ENCODE data around the gene CTXND1. TPM values are rescaled to one million over a fixed set of nuclear protein-coding genes. Genes with fewer than 3 reads are reported as not detected.

Gene CTXND1
- total RNA-seq, 1 donor from 2014 or later, result not detected

GRCh38 chr15:80199869-80200268 lies 52.1 kb downstream of the CTXND1 start:
- Mint-ChIP-seq H3K36me3 (ENCODE audit: low read depth) (no peaks in the 10 kb centered on the region), H3K27me3 (ENCODE audit: insufficient read depth) (peaks cover 5% of the 10 kb centered on the region), H3K9me3 (no peaks in the 10 kb centered on the region), H3K4me3 (no peak overlapping the region), H3K27ac (no peak overlapping the region), H3K4me1 (ENCODE audit: low read depth) (no peaks in the 10 kb centered on the region)
- intact Hi-C loops (cut with micrococcal nuclease), result no loop called here
- no peak for DNase-seq (ENCODE audit: low spot score)

GRCh38 chr15:80199366-80199765 lies 52.6 kb downstream of the CTXND1 start:
- DNase-seq (ENCODE audit: low spot score), result no peak
- H3K27ac Mint-ChIP-seq, result no peak overlapping the region
- peaks cover 5% of the 10 kb centered on the region for H3K27me3 Mint-ChIP-seq (ENCODE audit: insufficient read depth)
- H3K36me3 Mint-ChIP-seq (ENCODE audit: low read depth), result no peaks in the 10 kb centered on the region
- no peaks in the 10 kb centered on the region for H3K9me3 Mint-ChIP-seq
- no peaks in the 10 kb centered on the region for H3K4me1 Mint-ChIP-seq (ENCODE audit: low read depth)
- no peak overlapping the region for H3K4me3 Mint-ChIP-seq
- intact Hi-C loops (cut with micrococcal nuclease), result no loop called here

GRCh38 chr15:80194914-80195313 lies 57.1 kb downstream of the CTXND1 start:
- no peak for DNase-seq (ENCODE audit: low spot score)
- no peak overlapping the region for H3K4me3 Mint-ChIP-seq
- no peaks in the 10 kb centered on the region for H3K9me3 Mint-ChIP-seq
- peaks cover 3% of the 10 kb centered on the region for H3K27me3 Mint-ChIP-seq (ENCODE audit: insufficient read depth)
- intact Hi-C loops (cut with micrococcal nuclease), result no loop called here
- no peaks in the 10 kb centered on the region for H3K4me1 Mint-ChIP-seq (ENCODE audit: low read depth)
- H3K36me3 Mint-ChIP-seq (ENCODE audit: low read depth), result no peaks in the 10 kb centered on the region
- H3K27ac Mint-ChIP-seq, result no peak overlapping the region

- no peak for DNase-seq (ENCODE audit: low spot score)
- no peaks in the 10 kb centered on the region for H3K36me3 Mint-ChIP-seq (ENCODE audit: low read depth)
These were observed 57.8 kb downstream of the CTXND1 start for GRCh38 chr15:80194186-80194585.

GRCh38 chr15:80191897-80192595 lies 60.0 kb downstream of the CTXND1 start:
- no peaks in the 10 kb centered on the region for H3K9me3 Mint-ChIP-seq
- intact Hi-C loops (cut with micrococcal nuclease), result no loop called here
- peaks cover 8% of the 10 kb centered on the region for H3K36me3 Mint-ChIP-seq (ENCODE audit: low read depth)
- DNase-seq (ENCODE audit: low spot score), result no peak
- peaks cover 3% of the 10 kb centered on the region for H3K27me3 Mint-ChIP-seq (ENCODE audit: insufficient read depth)
- H3K4me1 Mint-ChIP-seq (ENCODE audit: low read depth), result no peaks in the 10 kb centered on the region
- no peak overlapping the region for H3K4me3 Mint-ChIP-seq
- H3K27ac Mint-ChIP-seq, result no peak overlapping the region

More at GRCh38 chr15:80194186-80194585, 57.8 kb downstream of the CTXND1 start:
- Mint-ChIP-seq H3K27ac (no peak overlapping the region), H3K27me3 (ENCODE audit: insufficient read depth) (peaks cover 3% of the 10 kb centered on the region), H3K4me1 (ENCODE audit: low read depth) (no peaks in the 10 kb centered on the region), H3K4me3 (no peak overlapping the region), H3K9me3 (no peaks in the 10 kb centered on the region)
- intact Hi-C loops (cut with micrococcal nuclease), result no loop called here

GRCh38 chr15:80191198-80191597 lies 60.8 kb downstream of the CTXND1 start:
- Mint-ChIP-seq H3K9me3 (no peaks in the 10 kb centered on the region), H3K27me3 (ENCODE audit: insufficient read depth) (peaks cover 3% of the 10 kb centered on the region), H3K36me3 (ENCODE audit: low read depth) (peaks cover 15% of the 10 kb centered on the region), H3K4me3 (no peak overlapping the region), H3K4me1 (ENCODE audit: low read depth) (no peaks in the 10 kb centered on the region), H3K27ac (no peak overlapping the region)
- intact Hi-C loops (cut with micrococcal nuclease), result no loop called here
- no peak for DNase-seq (ENCODE audit: low spot score)

- Mint-ChIP-seq H3K27ac (no peak overlapping the region), H3K9me3 (no peaks in the 10 kb centered on the region), H3K4me3 (no peak overlapping the region), H3K36me3 (ENCODE audit: low read depth) (peaks cover 29% of the 10 kb centered on the region), H3K27me3 (ENCODE audit: insufficient read depth) (no peaks in the 10 kb centered on the region), H3K4me1 (ENCODE audit: low read depth) (no peaks in the 10 kb centered on the region)
- intact Hi-C loops (cut with micrococcal nuclease), result no loop called here
- no peak for DNase-seq (ENCODE audit: low spot score)
These were observed 63.8 kb downstream of the CTXND1 start for GRCh38 chr15:80188251-80188650.

GRCh38 chr15:80186597-80186996 lies 65.4 kb downstream of the CTXND1 start:
- intact Hi-C loops (cut with micrococcal nuclease), result no loop called here
- Mint-ChIP-seq H3K36me3 (ENCODE audit: low read depth) (peaks cover 39% of the 10 kb centered on the region), H3K27me3 (ENCODE audit: insufficient read depth) (no peaks in the 10 kb centered on the region), H3K27ac (no peak overlapping the region), H3K9me3 (no peaks in the 10 kb centered on the region), H3K4me1 (ENCODE audit: low read depth) (no peaks in the 10 kb centered on the region), H3K4me3 (no peak overlapping the region)
- DNase-seq (ENCODE audit: low spot score), result no peak

GRCh38 chr15:80186066-80186465 lies 65.9 kb downstream of the CTXND1 start:
- no peaks in the 10 kb centered on the region for H3K27me3 Mint-ChIP-seq (ENCODE audit: insufficient read depth)
- peaks cover 39% of the 10 kb centered on the region for H3K36me3 Mint-ChIP-seq (ENCODE audit: low read depth)
- H3K27ac Mint-ChIP-seq, result no peak overlapping the region
- H3K9me3 Mint-ChIP-seq, result no peaks in the 10 kb centered on the region
- DNase-seq (ENCODE audit: low spot score), result no peak
- no peak overlapping the region for H3K4me3 Mint-ChIP-seq
- H3K4me1 Mint-ChIP-seq (ENCODE audit: low read depth), result no peaks in the 10 kb centered on the region
- intact Hi-C loops (cut with micrococcal nuclease), result no loop called here

- Mint-ChIP-seq H3K27ac (no peak overlapping the region), H3K4me1 (ENCODE audit: low read depth) (no peaks in the 10 kb centered on the region), H3K9me3 (no peaks in the 10 kb centered on the region), H3K4me3 (no peak overlapping the region), H3K27me3 (ENCODE audit: insufficient read depth) (no peaks in the 10 kb centered on the region), H3K36me3 (ENCODE audit: low read depth) (peaks cover 39% of the 10 kb centered on the region)
- DNase-seq (ENCODE audit: low spot score), result no peak
- intact Hi-C loops (cut with micrococcal nuclease), result no loop called here
These were observed 66.9 kb downstream of the CTXND1 start for GRCh38 chr15:80185152-80185551.

- intact Hi-C loops (cut with micrococcal nuclease), result no loop called here
- DNase-seq (ENCODE audit: low spot score), result no peak
- no peaks in the 10 kb centered on the region for H3K9me3 Mint-ChIP-seq
- no peaks in the 10 kb centered on the region for H3K27me3 Mint-ChIP-seq (ENCODE audit: insufficient read depth)
- H3K27ac Mint-ChIP-seq, result no peak overlapping the region
- H3K36me3 Mint-ChIP-seq (ENCODE audit: low read depth), result peaks cover 41% of the 10 kb centered on the region
- no peaks in the 10 kb centered on the region for H3K4me1 Mint-ChIP-seq (ENCODE audit: low read depth)
- no peak overlapping the region for H3K4me3 Mint-ChIP-seq
These were observed 67.5 kb downstream of the CTXND1 start for GRCh38 chr15:80184554-80184953.

GRCh38 chr15:80183886-80184285 lies 68.1 kb downstream of the CTXND1 start:
- intact Hi-C loops (cut with micrococcal nuclease), result no loop called here

GRCh38 chr15:80183306-80183705 lies 68.7 kb downstream of the CTXND1 start:
- Mint-ChIP-seq H3K4me1 (ENCODE audit: low read depth) (no peaks in the 10 kb centered on the region), H3K27me3 (ENCODE audit: insufficient read depth) (no peaks in the 10 kb centered on the region), H3K4me3 (no peak overlapping the region), H3K9me3 (no peaks in the 10 kb centered on the region), H3K27ac (no peak overlapping the region), H3K36me3 (ENCODE audit: low read depth) (peaks cover 41% of the 10 kb centered on the region)
- intact Hi-C loops (cut with micrococcal nuclease), result no loop called here
- DNase-seq (ENCODE audit: low spot score), result no peak

More at GRCh38 chr15:80183886-80184285, 68.1 kb downstream of the CTXND1 start:
- H3K27ac Mint-ChIP-seq, result no peak overlapping the region
- H3K4me3 Mint-ChIP-seq, result no peak overlapping the region
- H3K36me3 Mint-ChIP-seq (ENCODE audit: low read depth), result peaks cover 41% of the 10 kb centered on the region
- no peaks in the 10 kb centered on the region for H3K9me3 Mint-ChIP-seq
- H3K4me1 Mint-ChIP-seq (ENCODE audit: low read depth), result no peaks in the 10 kb centered on the region
- H3K27me3 Mint-ChIP-seq (ENCODE audit: insufficient read depth), result no peaks in the 10 kb centered on the region
- no peak for DNase-seq (ENCODE audit: low spot score)
